GM13976 (cell line): ENCODE measurements around the gene ATP13A5.

ENCODE experiments used
- DNase-seq: peaks from one replicate; pipeline ENCODE4 v3.0.0; 2012; ENCODE audit warnings: low spot score
- CTCF ChIP-seq: IDR thresholded peaks from 2 replicates; pipeline ENCODE4 v1.5.1; 2012; ENCODE audit warnings: borderline replicate concordance, mild to moderate bottlenecking; ENCODE audit not compliant: insufficient read depth; ENCODE audit errors: extremely low read depth, missing control alignments, control extremely low read depth
- in situ Hi-C: fragments of 300-500 bp; cut with MboI; formaldehyde crosslinking; loops from one replicate; pipeline ENCODE4 v1.12.0; 2022; ENCODE audit warnings: low sequenced_read_pairs, mixed read lengths, inconsistent platforms; ENCODE audit not compliant: unreplicated experiment

ATP13A5 gene

GRCh38 chr3:193240436-193240849 is 138.1 kb downstream of the ATP13A5 start:
- DNase-seq, result no peak
- no peak for TF ChIP-seq CTCF
- in situ Hi-C loops, result no loop called here

GRCh38 chr3:193237030-193237429 is 141.5 kb downstream of the ATP13A5 start:
- in situ Hi-C loops, result no loop called here
- DNase-seq, result no peak
- TF ChIP-seq CTCF, result no peak

- TF ChIP-seq CTCF, result no peak
- DNase-seq, result no peak
- in situ Hi-C loops, result no loop called here
These were observed 142.0 kb downstream of the ATP13A5 start for GRCh38 chr3:193236599-193236998.

- TF ChIP-seq CTCF, result no peak
- in situ Hi-C loops, result no loop called here
These were observed 147.4 kb downstream of the ATP13A5 start for GRCh38 chr3:193231201-193231600.

GRCh38 chr3:193230610-193231009 is 147.9 kb downstream of the ATP13A5 start:
- no peak for DNase-seq
- in situ Hi-C loops, result no loop called here
- no peak for TF ChIP-seq CTCF

More at GRCh38 chr3:193231201-193231600, 147.4 kb downstream of the ATP13A5 start:
- no peak for DNase-seq

- in situ Hi-C loops, result no loop called here
- TF ChIP-seq CTCF, result no peak
- no peak for DNase-seq
These were observed 148.6 kb downstream of the ATP13A5 start for GRCh38 chr3:193229851-193230420.
